SU-DHL-6 (cell line): ENCODE data around the gene RNF141.

Experiments
- CTCF ChIP-seq: fragments of 200-600 bp; sonication (generic); IDR thresholded peaks from one replicate; pipeline ENCODE4 v1.5.1; 2017; ENCODE audit warnings: antibody characterized with exemption, mild to moderate bottlenecking, low read length, moderate library complexity; ENCODE audit not compliant: insufficient read depth, poor library complexity, severe bottlenecking
- EZH2phosphoT487 ChIP-seq: fragments of 200-600 bp; sonication (generic), shearing (Covaris generic); conservative IDR thresholded peaks from 2 replicates; pipeline ENCODE4 v1.6.1; 2018; ENCODE audit warnings: mild to moderate bottlenecking, antibody characterized with exemption, low read length, moderate library complexity, mixed read lengths

- TF ChIP-seq CTCF (no peak), EZH2phosphoT487 (no peak)
Measured at GRCh38 chr11:10503221-10503620, 37.8 kb downstream of the RNF141 start.
